Measurements from ENCODE around the gene CTTNBP2.

Gene CTTNBP2

GRCh38 chr7:117873310-117874190, at the start of gene CTTNBP2:
TSS of gene CTTNBP2 (minus strand) at chr7:117873441. CDS start at chr7:117873415, 26 bp downstream.
- CTCF ChIA-PET, result no interaction called here
- DNase-seq, result peak; percentile 25
- Mint-ChIP-seq H3K27ac (no peak within 1 kb of the TSS), H3K27me3 (peaks cover 40% of the 10 kb centered on the region), H3K4me1 (peaks cover 8% of the 10 kb centered on the region), H3K36me3 (no peaks in the 10 kb centered on the region), H3K9me3 (no peaks in the 10 kb centered on the region), H3K4me3 (peak within 1 kb of the TSS; percentile 4)

- Mint-ChIP-seq H3K4me1 (no peaks in the 10 kb centered on the region), H3K9me3 (no peaks in the 10 kb centered on the region), H3K4me3 (no peak overlapping the region), H3K27me3 (no peaks in the 10 kb centered on the region), H3K36me3 (no peaks in the 10 kb centered on the region), H3K27ac (no peak overlapping the region)
- CTCF ChIA-PET, result no interaction called here
- DNase-seq, result no peak
These were observed 43.1 kb upstream of the CTTNBP2 start for GRCh38 chr7:117916309-117916708.

- H3K4me1 Mint-ChIP-seq, result no peaks in the 10 kb centered on the region
- H3K27ac Mint-ChIP-seq, result no peak overlapping the region
- no peaks in the 10 kb centered on the region for H3K36me3 Mint-ChIP-seq
- H3K9me3 Mint-ChIP-seq, result no peaks in the 10 kb centered on the region
- no peak overlapping the region for H3K4me3 Mint-ChIP-seq
- no peak for DNase-seq
- no peaks in the 10 kb centered on the region for H3K27me3 Mint-ChIP-seq
- CTCF ChIA-PET, result no interaction called here
These were observed 39.2 kb upstream of the CTTNBP2 start for GRCh38 chr7:117912421-117912820.

- Mint-ChIP-seq H3K9me3 (no peaks in the 10 kb centered on the region), H3K27ac (no peak overlapping the region), H3K4me3 (no peak overlapping the region), H3K36me3 (no peaks in the 10 kb centered on the region), H3K4me1 (no peaks in the 10 kb centered on the region), H3K27me3 (no peaks in the 10 kb centered on the region)
- no peak for DNase-seq
- CTCF ChIA-PET, result no interaction called here
These were observed 35.0 kb upstream of the CTTNBP2 start for GRCh38 chr7:117908031-117908795.

GRCh38 chr7:117907049-117907640, 33.9 kb upstream of the CTTNBP2 start:
- no peak for DNase-seq
- Mint-ChIP-seq H3K4me3 (no peak overlapping the region), H3K27ac (no peak overlapping the region), H3K27me3 (no peaks in the 10 kb centered on the region), H3K36me3 (no peaks in the 10 kb centered on the region), H3K9me3 (no peaks in the 10 kb centered on the region), H3K4me1 (no peaks in the 10 kb centered on the region)
- CTCF ChIA-PET, result no interaction called here

- no peak overlapping the region for H3K27ac Mint-ChIP-seq
- H3K4me3 Mint-ChIP-seq, result no peak overlapping the region
- no peaks in the 10 kb centered on the region for H3K27me3 Mint-ChIP-seq
- CTCF ChIA-PET, result no interaction called here
- DNase-seq, result no peak
- no peaks in the 10 kb centered on the region for H3K4me1 Mint-ChIP-seq
- no peaks in the 10 kb centered on the region for H3K36me3 Mint-ChIP-seq
- no peaks in the 10 kb centered on the region for H3K9me3 Mint-ChIP-seq
These were observed 29.2 kb upstream of the CTTNBP2 start for GRCh38 chr7:117902314-117902889.

- Mint-ChIP-seq H3K27me3 (no peaks in the 10 kb centered on the region), H3K4me1 (no peaks in the 10 kb centered on the region), H3K4me3 (no peak overlapping the region), H3K36me3 (no peaks in the 10 kb centered on the region), H3K9me3 (no peaks in the 10 kb centered on the region), H3K27ac (no peak overlapping the region)
- no peak for DNase-seq
- CTCF ChIA-PET, result no interaction called here
These were observed 28.0 kb upstream of the CTTNBP2 start for GRCh38 chr7:117901089-117901797.

- CTCF ChIA-PET, result no interaction called here
- H3K27me3 Mint-ChIP-seq, result no peaks in the 10 kb centered on the region
- H3K9me3 Mint-ChIP-seq, result no peaks in the 10 kb centered on the region
- H3K4me3 Mint-ChIP-seq, result no peak overlapping the region
- no peak overlapping the region for H3K27ac Mint-ChIP-seq
- no peaks in the 10 kb centered on the region for H3K36me3 Mint-ChIP-seq
- no peak for DNase-seq
- H3K4me1 Mint-ChIP-seq, result no peaks in the 10 kb centered on the region
These were observed 23.1 kb upstream of the CTTNBP2 start for GRCh38 chr7:117896339-117896738.

- no peak overlapping the region for H3K4me3 Mint-ChIP-seq
- no peak overlapping the region for H3K27ac Mint-ChIP-seq
- CTCF ChIA-PET, result no interaction called here
- H3K4me1 Mint-ChIP-seq, result no peaks in the 10 kb centered on the region
- H3K27me3 Mint-ChIP-seq, result no peaks in the 10 kb centered on the region
- DNase-seq, result no peak
- H3K36me3 Mint-ChIP-seq, result no peaks in the 10 kb centered on the region
- H3K9me3 Mint-ChIP-seq, result no peaks in the 10 kb centered on the region
These were observed 22.0 kb upstream of the CTTNBP2 start for GRCh38 chr7:117895276-117895675.

- Mint-ChIP-seq H3K4me1 (no peaks in the 10 kb centered on the region), H3K36me3 (no peaks in the 10 kb centered on the region), H3K9me3 (no peaks in the 10 kb centered on the region), H3K27me3 (no peaks in the 10 kb centered on the region), H3K27ac (no peak overlapping the region), H3K4me3 (no peak overlapping the region)
- CTCF ChIA-PET, result no interaction called here
- no peak for DNase-seq
These were observed 20.8 kb upstream of the CTTNBP2 start for GRCh38 chr7:117894037-117894436.

GRCh38 chr7:117892821-117893220, 19.6 kb upstream of the CTTNBP2 start:
- no peak overlapping the region for H3K27ac Mint-ChIP-seq
- CTCF ChIA-PET, result no interaction called here
- no peaks in the 10 kb centered on the region for H3K4me1 Mint-ChIP-seq
- no peak overlapping the region for H3K4me3 Mint-ChIP-seq
- no peaks in the 10 kb centered on the region for H3K36me3 Mint-ChIP-seq
- H3K27me3 Mint-ChIP-seq, result no peaks in the 10 kb centered on the region
- DNase-seq, result no peak
- no peaks in the 10 kb centered on the region for H3K9me3 Mint-ChIP-seq

- Mint-ChIP-seq H3K27me3 (no peaks in the 10 kb centered on the region), H3K9me3 (no peaks in the 10 kb centered on the region), H3K27ac (no peak overlapping the region), H3K36me3 (no peaks in the 10 kb centered on the region), H3K4me1 (no peaks in the 10 kb centered on the region), H3K4me3 (no peak overlapping the region)
- CTCF ChIA-PET, result no interaction called here
- no peak for DNase-seq
These were observed 16.4 kb upstream of the CTTNBP2 start for GRCh38 chr7:117889611-117890010.

- no peaks in the 10 kb centered on the region for H3K27me3 Mint-ChIP-seq
- CTCF ChIA-PET, result no interaction called here
- no peak for DNase-seq
- no peaks in the 10 kb centered on the region for H3K9me3 Mint-ChIP-seq
- no peak overlapping the region for H3K27ac Mint-ChIP-seq
- H3K36me3 Mint-ChIP-seq, result no peaks in the 10 kb centered on the region
- no peaks in the 10 kb centered on the region for H3K4me1 Mint-ChIP-seq
- no peak overlapping the region for H3K4me3 Mint-ChIP-seq
These were observed 15.4 kb upstream of the CTTNBP2 start for GRCh38 chr7:117888627-117889026.

- CTCF ChIA-PET, result no interaction called here
- Mint-ChIP-seq H3K4me3 (no peak overlapping the region), H3K27ac (no peak overlapping the region), H3K27me3 (no peaks in the 10 kb centered on the region), H3K9me3 (no peaks in the 10 kb centered on the region), H3K4me1 (no peaks in the 10 kb centered on the region), H3K36me3 (no peaks in the 10 kb centered on the region)
- DNase-seq, result no peak
These were observed 9.4 kb upstream of the CTTNBP2 start for GRCh38 chr7:117882594-117882993.
